ENCODE results near the gene NOS1.
A peak's percentile ranks its signal among the peaks of the same experiment; 100 is the strongest.
"Not testable (repeated sequence)": the region's sequence is repeated elsewhere in the genome, so short reads cannot be mapped to it uniquely, and the experiment has no call there.

Gene NOS1

GRCh38 chr12:117255386-117255785, 106.0 kb downstream of the NOS1 start:
- no peak for FAIRE-seq

- no peak for FAIRE-seq
Observed at GRCh38 chr12:117243488-117243887, 117.9 kb downstream of the NOS1 start.

- no peak for FAIRE-seq
Observed at GRCh38 chr12:117241697-117242096, 119.7 kb downstream of the NOS1 start.

DNA sequence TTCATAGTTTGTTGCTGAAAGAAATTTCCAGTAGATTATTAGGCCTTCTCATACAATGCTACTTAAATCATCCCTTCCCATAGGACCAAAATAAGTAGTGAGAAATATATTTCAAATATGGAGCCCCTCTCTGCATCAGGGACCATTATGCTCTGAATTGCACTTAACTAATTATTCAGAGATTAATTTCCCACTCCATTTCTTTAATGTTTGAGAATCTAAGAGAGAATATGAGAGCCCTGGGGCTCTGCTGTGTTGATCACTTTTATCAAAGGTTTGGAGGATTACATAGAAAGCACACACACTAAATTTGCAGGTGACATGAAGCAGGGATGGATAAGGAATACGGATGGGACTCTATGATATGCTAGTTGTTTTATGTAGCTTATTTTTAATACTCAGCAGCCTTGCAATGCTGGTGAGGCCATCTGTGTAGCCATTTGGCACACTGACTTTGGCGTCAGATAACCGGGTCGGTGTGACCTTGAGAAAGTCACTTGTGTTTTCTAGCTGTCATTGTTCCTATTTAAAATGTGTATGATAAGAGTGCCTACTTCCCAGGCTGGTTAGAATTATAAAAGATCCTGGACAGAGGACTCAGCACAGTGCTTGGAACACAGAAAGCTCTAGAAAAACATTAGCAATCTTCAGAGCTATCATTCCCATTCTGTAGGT, 121.2 kb downstream of the NOS1 start:
- FAIRE-seq = no peak

DNA sequence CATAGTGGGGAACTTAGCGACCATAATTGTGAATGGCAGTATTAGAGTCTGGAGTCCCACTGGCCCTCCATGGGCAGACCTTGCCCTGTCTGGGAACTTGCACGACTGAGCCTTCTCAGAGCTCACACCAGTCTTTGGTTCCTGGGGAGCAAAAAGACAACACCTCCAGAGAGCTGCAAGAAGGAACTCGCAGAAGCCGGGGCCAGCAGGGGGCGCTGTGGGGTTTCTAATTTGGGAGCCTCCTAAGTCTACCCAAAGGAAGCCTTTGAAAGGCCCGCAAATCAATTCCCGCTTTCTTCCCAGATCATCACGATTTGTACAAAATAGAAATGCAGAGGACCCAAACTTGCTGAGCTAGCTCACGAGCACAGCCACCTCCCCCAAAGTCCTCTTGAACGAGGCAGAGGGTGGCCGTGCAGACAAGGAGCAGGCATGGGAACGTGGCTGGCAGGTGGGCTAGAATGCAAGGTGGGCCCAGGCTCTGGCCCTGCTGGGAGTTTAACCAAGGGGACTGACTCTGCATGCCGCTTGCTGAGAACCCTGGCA, 124.9 kb downstream of the NOS1 start:
- FAIRE-seq = no peak

DNA sequence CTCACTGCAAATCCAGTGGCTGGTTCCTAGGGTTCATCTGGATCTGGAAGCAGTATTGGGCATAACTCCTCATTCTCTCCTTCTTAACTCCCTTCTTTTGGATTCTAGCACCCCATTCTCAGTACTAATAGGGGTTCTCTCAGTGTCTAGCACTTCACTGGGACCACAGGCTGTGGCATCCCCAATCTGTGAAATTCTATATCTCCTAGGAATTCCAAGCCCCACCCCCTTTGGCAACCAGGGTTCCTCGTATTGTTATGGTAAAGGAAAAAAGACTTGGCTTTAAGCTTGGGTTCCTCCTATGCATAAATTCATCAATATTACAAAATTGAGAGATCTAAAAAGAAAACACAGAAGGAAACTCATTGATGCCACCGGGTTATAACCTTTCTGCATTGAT, 126.2 kb downstream of the NOS1 start:
- no peak for FAIRE-seq

- no peak for FAIRE-seq
Observed at GRCh38 chr12:117234441-117234840, 127.0 kb downstream of the NOS1 start.

DNA sequence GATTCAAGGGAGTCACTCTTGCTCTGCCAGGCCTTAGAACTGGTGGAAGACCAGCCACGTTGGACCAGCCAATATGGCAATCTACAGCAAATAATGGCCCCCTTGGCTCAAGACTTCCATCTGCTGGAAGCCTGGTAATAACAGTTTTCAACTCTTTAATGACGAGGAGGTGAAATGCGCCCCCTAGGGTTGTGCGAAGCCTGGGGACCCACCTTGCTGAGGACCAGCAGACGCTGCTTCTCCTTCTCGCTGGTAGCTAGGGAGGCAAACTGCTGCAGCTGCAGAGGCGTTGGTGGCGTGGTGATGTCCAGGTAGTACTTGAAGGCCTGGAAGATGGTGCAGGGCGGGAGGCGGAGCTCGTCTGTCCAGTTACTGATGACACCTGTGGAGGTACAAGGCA, 129.7 kb downstream of the NOS1 start:
- FAIRE-seq = no peak

DNA sequence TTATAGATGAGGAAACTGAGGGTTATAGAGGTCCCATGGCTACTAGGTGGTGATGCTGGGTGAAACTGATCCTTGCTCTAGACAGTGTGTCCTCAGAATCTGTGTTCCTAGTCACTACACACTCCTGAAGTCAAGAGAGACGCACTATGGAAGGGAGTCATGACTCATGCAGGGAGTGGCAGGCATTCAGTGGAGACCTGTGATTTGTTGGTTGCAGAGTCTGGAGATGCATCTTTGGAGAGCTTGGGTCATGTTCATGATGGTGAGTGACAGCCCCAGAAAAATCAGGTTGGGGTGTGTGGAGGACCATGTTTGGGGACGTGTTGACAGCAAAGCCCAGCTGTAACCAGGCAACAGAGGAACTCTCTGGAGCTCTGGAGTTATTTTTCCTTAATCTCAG, 133.2 kb downstream of the NOS1 start:
- FAIRE-seq = no peak

- FAIRE-seq = no peak
Observed at GRCh38 chr12:117227000-117227653, 134.3 kb downstream of the NOS1 start.

DNA sequence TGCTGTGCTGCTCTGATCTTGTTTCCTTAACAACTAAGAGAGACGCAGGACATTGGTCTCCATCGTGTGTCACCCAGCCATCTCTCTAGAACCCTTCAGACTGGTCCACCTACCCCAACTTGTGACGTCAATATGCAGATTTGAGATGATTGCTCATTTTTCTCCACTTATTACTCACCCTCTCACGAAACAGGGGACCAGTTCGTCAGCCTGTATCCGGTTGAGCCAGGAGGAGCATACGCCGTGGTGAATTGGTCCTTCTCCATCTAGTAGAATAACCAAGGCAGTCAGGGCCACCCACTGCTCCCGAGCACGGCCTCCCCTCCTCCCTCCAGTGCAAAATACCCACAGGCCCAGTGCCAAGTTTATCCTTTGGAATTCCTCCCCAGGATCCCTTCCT, 134.9 kb downstream of the NOS1 start:
- no peak for FAIRE-seq

DNA sequence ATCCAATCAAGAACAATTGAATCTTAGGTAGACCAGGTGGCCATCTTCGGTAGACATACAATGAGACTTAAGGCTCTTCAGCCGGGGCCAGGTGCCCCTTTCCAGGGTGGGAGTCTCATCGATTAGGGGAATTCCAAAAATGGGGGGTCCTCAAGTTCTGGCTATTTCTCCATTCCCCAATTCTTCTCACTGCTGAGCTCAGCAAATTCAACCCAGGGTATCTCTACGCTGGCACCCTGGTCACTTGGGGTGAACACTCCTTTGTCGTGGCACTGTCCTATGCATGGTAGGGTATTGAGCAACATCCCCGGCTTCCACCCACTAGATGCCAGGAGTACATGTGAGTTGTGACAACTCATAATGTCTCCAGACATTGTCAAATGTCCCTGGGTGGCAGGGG, 136.2 kb downstream of the NOS1 start:
- FAIRE-seq = no peak

DNA sequence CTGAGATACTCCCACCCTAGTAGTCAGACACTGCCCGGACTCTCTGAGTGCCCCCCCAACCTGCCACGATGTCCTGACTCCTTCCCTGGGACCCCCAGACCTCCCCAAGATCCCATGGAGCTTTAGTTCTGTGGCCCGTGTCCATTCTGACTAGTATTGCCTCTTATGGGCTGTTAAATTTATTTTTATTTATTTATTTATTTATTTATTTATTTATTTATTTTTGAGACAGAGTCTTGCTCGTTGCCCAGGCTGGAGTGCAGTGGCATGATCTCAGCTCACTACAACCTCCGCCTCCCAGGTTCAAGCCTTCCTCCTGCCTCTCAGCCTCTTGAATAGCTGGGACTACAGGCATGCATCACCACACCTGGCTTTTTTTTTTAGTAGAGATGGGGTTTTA, 140.5 kb downstream of the NOS1 start:
- FAIRE-seq = not testable (repeated sequence)

- FAIRE-seq = no peak
Observed at GRCh38 chr12:117218149-117218548, 143.3 kb downstream of the NOS1 start.

- FAIRE-seq = no peak
Observed at GRCh38 chr12:117216686-117217085, 144.7 kb downstream of the NOS1 start.

DNA sequence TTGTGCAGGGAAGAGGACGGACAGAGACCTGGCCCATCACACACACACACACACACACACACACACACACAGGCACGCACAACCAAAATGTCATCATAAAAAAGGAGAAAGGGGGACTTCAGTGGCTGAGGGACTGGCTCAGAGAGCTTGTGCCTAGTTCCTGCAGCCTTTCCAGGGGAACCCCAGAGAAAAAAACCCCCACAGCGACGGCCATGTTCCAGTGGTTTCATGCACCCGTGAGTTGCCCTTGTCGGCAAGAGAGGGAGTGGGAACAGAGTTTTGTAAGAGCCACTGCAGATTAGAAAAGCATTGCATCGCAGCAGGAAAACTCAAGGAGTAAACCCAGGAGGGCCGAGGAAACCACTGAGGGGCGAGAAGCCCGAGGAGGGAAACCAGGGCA, 146.6 kb downstream of the NOS1 start:
- FAIRE-seq = no peak

GRCh38 chr12:117213295-117213808, 148.1 kb downstream of the NOS1 start:
- FAIRE-seq = no peak

DNA sequence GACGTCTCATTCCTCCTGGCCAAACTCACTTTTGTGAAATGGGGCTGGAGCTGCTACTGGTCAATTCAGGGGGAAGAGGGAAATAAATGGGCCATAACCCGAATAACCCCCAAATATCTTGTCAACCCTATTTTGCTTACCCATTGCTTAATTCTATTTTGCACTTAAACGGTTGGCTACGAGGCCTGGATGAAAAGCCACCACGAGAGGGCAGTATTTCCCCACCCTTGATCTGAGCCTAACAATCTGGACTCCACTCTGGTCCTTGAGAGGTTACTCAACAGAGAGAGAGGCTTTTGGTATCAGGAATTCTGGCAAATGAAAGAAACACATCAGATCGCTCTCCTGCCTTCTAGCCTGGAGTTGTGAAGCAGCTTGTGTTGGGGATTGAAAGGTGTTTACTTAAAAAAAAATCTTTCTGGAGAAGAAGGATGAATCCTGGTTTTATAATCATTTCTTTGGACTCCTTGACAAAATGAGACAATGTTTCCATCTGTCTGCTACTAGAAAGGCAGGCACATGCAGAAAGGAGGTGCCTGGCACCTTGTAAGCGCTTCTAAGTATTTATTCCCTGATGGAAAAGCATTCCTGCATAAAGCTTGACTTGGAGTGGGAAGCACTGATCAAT, 148.7 kb downstream of the NOS1 start:
- peak; percentile 68 for FAIRE-seq

GRCh38 chr12:117210266-117210918, 151.0 kb downstream of the NOS1 start:
- FAIRE-seq = no peak

DNA sequence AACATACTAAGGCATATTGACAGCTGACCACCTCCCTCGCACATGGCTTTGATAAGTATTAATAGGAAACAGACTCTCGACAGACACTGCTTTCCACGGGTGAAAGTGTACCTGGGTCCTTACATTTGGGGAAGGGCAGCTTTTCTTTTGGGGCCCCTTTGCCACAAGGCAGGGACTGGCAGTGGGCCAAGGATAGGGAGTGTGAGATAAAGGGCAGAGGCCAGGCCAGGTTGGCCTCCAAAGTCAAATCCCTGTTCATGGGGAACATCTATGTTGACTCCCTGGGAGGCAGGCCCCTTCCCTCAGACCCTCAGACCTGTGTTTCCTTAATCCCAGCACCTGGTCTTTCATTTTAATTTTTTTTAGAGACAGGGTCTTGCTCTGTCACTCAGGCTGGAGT, 151.8 kb downstream of the NOS1 start:
- FAIRE-seq = no peak

DNA sequence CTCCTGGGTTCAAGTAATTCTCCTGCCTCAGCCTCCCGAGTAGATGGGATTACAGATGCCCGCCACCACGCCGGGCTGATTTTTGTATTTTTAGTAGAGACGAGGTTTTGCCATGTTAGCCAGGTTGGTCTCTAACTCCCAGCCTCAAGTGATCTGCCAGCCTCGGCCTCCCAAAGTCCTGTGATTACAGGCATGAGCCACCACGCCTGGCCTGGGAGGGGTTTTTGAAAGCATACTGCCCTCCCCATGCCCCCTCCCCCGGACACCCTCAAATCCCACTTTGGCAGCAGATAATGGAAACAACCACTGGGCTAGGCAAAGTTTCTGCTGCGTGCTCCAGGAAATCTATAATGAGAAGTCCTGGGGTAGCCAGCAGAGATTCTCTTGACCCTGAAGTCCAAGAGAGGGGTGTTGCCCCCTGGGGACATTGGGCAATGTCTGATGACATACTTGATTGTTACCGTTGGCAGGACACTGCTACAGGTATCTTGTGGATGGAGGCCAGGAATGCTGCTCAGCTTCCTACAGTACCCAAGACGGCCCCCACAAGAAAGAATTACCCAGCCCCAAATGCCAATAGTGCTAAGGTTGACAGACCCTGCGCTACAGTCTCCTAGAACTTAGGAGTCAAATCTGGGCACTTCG, 152.5 kb downstream of the NOS1 start:
- no peak for FAIRE-seq

- FAIRE-seq = no peak
Observed at GRCh38 chr12:117208206-117208605, 153.2 kb downstream of the NOS1 start.

DNA sequence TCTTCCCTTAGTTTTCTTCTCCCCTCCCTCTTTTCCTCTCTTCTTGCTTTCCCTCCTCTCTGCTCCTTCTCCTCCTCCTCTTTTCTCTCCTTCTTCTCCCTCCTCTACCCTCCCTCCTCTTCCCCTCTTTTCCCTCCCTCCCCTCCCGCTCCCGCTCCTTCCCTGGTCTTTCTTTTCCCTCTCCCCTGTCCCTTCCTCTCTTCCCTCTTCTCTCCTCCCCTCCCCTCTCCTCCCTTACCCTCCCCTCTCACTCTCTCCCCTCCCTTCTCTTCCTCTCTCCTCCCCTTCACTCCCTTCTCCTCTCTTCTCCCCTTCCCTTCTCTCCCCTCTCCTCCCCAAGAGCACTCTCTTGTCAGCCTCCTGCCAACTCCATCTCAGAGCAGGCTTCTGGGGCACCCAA, 153.8 kb downstream of the NOS1 start:
- no peak for FAIRE-seq
